Measurements from ENCODE around the gene NOTUM.
A peak's percentile ranks its signal among the peaks of the same experiment; 100 is the strongest.

The NOTUM gene

DNA sequence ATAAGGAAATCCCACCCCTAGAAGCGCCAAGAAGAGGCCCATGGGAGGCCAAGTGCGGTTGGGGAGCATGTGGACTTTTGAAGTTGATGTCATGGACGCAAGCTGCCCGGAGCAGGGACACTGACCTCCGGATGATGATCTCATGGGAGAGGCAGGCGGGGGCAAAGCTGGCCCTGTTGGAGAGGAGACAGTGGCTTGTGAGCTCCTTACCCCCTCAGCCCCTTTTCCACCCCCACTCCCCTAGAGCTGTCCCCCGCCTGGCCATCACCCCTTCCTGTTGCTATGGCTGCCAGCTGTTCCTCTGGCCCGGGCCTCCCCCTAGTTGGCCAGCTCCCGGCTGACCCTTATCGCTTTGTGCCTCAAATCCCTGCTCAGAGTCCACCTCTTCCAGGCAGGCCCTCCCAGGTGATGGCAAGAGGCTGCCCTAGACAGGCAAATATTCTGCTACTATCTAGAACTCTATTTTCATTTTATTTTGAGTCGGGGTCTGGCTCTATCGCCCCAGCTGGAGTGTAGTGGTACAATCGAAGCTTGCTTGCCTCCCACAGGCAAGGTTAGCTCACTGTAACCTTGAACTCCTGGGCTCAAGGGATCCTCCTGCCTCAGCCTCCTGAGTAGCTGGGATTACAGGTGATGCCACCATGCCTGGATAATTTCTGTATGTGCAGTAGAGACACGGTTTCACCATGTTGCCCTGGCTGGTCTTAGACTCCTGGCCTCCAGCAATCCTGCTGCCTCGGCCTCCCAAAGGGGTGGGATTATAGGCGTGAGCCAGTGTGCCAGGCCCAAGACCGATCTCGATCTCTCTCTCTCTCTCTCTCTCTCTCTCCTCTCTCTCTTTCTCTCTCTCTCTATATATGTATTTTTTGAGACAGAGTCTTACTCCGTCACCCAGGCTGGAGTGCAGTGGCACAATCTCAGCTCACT, 6.6 kb downstream of the NOTUM start:
- no peak for TF ChIP-seq FOXM1 (IDR thresholded peaks at IDR 0.05; ENCODE audit: borderline replicate concordance, low read depth)
- TF ChIP-seq, protein P1, sequence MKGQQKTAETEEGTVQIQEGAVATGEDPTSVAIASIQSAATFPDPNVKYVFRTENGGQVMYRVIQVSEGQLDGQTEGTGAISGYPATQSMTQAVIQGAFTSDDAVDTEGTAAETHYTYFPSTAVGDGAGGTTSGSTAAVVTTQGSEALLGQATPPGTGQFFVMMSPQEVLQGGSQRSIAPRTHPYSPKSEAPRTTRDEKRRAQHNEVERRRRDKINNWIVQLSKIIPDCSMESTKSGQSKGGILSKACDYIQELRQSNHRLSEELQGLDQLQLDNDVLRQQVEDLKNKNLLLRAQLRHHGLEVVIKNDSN (IDR thresholded peaks at IDR 0.05): no peak
- TF ChIP-seq RAD21 (IDR thresholded peaks at IDR 0.05; ENCODE audit: low read depth): no peak
- no peak for TF ChIP-seq EGR1 (IDR thresholded peaks at IDR 0.05)

DNA sequence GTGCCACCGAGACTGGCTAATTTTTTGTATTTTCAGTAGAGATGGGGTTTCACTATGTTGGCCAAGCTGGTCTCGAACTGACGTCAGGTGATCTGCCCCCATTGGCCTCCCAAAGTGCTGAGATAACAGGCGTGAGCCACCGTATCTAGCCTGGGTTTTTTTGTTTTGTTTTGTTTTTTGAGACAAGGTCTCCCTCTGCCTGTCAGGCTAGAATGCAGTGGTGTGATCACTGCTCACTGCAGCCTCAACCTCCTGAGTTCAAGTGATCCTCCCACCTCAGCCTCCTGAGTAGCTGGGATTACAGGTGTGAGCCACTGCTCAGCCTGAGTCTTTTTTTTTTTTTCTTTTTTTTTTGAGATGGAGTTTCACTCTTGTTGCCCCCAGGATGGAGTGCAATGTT, 7.5 kb downstream of the NOTUM start:
- TF ChIP-seq RAD21 (IDR thresholded peaks at IDR 0.05; ENCODE audit: low read depth): peak; percentile 38

DNA sequence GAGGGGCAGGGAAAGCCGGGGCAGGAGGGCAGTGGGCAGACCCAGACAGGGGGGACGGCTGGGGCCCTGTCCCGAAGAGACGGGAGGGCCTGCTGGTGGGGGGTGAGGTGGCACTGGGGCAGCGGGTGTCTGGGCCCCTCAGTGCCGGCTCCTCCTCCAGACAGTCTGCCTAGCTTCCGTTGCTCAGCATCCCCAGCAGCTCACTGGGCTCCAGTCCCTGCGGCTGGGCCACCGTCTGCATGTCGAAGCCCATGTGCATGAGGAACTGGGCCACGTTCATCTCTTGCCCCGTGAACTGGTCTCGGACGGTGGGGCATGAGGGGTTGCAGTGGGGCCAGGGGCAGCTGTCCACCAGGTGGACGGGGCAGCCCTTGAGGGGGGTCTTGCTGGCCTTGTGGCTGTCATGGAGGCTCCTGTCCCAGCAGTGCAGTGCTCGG, 8.2 kb downstream of the NOTUM start:
- no peak for TF ChIP-seq ZBTB7A (IDR thresholded peaks at IDR 0.05; ENCODE audit: low read depth)

DNA sequence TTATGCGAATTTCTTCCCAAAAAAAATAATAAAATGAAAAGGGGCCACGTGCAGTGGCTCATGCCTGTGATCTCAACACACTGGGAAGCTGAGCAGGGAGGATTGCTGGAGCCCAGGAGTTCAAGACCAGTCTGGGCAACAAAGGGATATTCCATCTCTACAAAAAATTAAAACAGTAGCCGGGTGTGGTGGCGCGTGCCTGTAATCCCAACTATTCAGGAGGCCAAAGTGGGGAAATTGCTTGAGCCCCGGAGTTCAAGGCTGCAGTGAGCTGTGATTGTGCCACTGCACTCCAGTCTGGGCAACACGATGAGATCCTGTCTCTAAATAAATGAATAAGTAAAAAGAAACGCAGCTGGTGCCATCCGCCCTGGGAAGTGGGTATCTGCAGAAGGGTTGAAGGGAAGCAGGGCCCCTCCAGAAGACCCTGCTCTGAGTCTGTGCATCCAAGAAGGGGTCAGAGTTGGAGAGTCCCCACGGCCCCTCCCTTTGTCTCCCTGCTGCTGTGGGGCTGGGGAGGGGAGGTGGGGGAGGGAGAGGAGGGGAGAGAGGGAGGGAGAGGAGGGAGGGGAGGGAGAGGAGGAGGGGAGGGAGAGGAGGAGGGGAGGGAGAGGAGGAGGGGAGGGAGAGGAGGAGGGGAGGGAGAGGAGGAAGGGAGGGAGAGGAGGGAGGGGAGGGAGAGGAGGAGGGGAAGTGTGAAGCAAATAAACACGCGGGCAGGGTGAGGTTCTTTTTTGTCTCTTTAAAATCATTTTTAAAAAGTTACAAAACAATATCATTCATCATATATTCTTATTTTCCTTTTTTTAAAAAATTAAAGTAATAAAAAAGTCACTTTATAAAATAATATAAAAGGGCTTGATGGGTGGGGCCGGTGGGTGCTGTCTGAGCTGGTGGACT, 9.0 kb downstream of the NOTUM start:
- TF ChIP-seq, protein P1 (IDR thresholded peaks at IDR 0.05): no peak
- no peak for TF ChIP-seq CEBPB (IDR thresholded peaks at IDR 0.05)
- TF ChIP-seq TAF1 (IDR thresholded peaks at IDR 0.05; ENCODE audit: low read depth): no peak
- TF ChIP-seq ZBTB7A (IDR thresholded peaks at IDR 0.05; ENCODE audit: low read depth): no peak
- TF ChIP-seq TCF12 (IDR thresholded peaks at IDR 0.05; ENCODE audit: low read depth): no peak
- no peak for TF ChIP-seq NFIC (IDR thresholded peaks at IDR 0.05)
- no peak for TF ChIP-seq EP300 (IDR thresholded peaks at IDR 0.05; ENCODE audit: borderline replicate concordance)
- TF ChIP-seq, protein P2, sequence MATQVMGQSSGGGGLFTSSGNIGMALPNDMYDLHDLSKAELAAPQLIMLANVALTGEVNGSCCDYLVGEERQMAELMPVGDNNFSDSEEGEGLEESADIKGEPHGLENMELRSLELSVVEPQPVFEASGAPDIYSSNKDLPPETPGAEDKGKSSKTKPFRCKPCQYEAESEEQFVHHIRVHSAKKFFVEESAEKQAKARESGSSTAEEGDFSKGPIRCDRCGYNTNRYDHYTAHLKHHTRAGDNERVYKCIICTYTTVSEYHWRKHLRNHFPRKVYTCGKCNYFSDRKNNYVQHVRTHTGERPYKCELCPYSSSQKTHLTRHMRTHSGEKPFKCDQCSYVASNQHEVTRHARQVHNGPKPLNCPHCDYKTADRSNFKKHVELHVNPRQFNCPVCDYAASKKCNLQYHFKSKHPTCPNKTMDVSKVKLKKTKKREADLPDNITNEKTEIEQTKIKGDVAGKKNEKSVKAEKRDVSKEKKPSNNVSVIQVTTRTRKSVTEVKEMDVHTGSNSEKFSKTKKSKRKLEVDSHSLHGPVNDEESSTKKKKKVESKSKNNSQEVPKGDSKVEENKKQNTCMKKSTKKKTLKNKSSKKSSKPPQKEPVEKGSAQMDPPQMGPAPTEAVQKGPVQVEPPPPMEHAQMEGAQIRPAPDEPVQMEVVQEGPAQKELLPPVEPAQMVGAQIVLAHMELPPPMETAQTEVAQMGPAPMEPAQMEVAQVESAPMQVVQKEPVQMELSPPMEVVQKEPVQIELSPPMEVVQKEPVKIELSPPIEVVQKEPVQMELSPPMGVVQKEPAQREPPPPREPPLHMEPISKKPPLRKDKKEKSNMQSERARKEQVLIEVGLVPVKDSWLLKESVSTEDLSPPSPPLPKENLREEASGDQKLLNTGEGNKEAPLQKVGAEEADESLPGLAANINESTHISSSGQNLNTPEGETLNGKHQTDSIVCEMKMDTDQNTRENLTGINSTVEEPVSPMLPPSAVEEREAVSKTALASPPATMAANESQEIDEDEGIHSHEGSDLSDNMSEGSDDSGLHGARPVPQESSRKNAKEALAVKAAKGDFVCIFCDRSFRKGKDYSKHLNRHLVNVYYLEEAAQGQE (IDR thresholded peaks at IDR 0.05; ENCODE audit: low read depth): no peak
- no peak for TF ChIP-seq TEAD4 (IDR thresholded peaks at IDR 0.05)
- TF ChIP-seq, protein P3, sequence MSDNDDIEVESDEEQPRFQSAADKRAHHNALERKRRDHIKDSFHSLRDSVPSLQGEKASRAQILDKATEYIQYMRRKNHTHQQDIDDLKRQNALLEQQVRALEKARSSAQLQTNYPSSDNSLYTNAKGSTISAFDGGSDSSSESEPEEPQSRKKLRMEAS (IDR thresholded peaks at IDR 0.05): no peak
- no peak for TF ChIP-seq EGR1 (IDR thresholded peaks at IDR 0.05)
- TF ChIP-seq CREB1 (IDR thresholded peaks at IDR 0.05; ENCODE audit: low read depth): no peak
- no peak for TF ChIP-seq YY1 (IDR thresholded peaks at IDR 0.05; ENCODE audit: low read depth)
- no peak for TF ChIP-seq RAD21 (IDR thresholded peaks at IDR 0.05; ENCODE audit: low read depth)
- no peak for TF ChIP-seq FOXM1 (IDR thresholded peaks at IDR 0.05; ENCODE audit: borderline replicate concordance, low read depth)

DNA sequence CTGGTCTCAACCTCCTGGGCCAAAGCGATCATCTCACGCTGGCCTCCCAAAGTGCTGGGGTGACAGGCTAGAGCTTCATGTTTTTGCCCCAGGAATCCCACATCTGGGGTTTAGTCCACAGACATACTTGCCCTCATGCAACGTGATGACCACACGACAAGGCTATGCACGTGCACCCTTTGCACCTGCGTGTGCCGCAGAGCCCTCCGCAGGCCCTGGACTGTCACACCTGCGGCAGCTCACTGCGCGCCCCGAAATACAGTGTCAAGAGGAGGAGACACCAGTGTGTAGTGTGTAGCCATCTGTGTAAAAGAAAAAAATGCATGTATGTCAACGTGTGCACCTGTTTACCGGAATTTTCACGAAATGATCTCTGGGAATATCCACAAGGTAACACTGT, 10.5 kb downstream of the NOTUM start:
- TF ChIP-seq CREB1 (IDR thresholded peaks at IDR 0.05; ENCODE audit: low read depth) (no peak), EP300 (IDR thresholded peaks at IDR 0.05; ENCODE audit: borderline replicate concordance) (no peak), YY1 (IDR thresholded peaks at IDR 0.05; ENCODE audit: low read depth) (no peak), FOXM1 (IDR thresholded peaks at IDR 0.05; ENCODE audit: borderline replicate concordance, low read depth) (no peak), CEBPB (IDR thresholded peaks at IDR 0.05) (no peak), EGR1 (IDR thresholded peaks at IDR 0.05) (no peak), TAF1 (IDR thresholded peaks at IDR 0.05; ENCODE audit: low read depth) (no peak), TEAD4 (IDR thresholded peaks at IDR 0.05) (no peak), ZBTB7A (IDR thresholded peaks at IDR 0.05; ENCODE audit: low read depth) (no peak), NFIC (IDR thresholded peaks at IDR 0.05) (no peak), TCF12 (IDR thresholded peaks at IDR 0.05; ENCODE audit: low read depth) (no peak), RAD21 (IDR thresholded peaks at IDR 0.05; ENCODE audit: low read depth) (no peak)
- TF ChIP-seq, protein P3 (IDR thresholded peaks at IDR 0.05): no peak
- TF ChIP-seq, protein P1 (IDR thresholded peaks at IDR 0.05): no peak
- TF ChIP-seq, protein P2 (IDR thresholded peaks at IDR 0.05; ENCODE audit: low read depth): no peak
